Measurements from ENCODE around the gene ITGB8.

GRCh38 chr7:20320322-20320721, 10.4 kb upstream of the ITGB8 start:
- TF ChIP-seq, protein P1, sequence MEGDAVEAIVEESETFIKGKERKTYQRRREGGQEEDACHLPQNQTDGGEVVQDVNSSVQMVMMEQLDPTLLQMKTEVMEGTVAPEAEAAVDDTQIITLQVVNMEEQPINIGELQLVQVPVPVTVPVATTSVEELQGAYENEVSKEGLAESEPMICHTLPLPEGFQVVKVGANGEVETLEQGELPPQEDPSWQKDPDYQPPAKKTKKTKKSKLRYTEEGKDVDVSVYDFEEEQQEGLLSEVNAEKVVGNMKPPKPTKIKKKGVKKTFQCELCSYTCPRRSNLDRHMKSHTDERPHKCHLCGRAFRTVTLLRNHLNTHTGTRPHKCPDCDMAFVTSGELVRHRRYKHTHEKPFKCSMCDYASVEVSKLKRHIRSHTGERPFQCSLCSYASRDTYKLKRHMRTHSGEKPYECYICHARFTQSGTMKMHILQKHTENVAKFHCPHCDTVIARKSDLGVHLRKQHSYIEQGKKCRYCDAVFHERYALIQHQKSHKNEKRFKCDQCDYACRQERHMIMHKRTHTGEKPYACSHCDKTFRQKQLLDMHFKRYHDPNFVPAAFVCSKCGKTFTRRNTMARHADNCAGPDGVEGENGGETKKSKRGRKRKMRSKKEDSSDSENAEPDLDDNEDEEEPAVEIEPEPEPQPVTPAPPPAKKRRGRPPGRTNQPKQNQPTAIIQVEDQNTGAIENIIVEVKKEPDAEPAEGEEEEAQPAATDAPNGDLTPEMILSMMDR (IDR thresholded peaks at IDR 0.05), result no peak
- TF ChIP-seq POLR2AphosphoS5 (IDR thresholded peaks at IDR 0.05), result no peak
- no peak for TF ChIP-seq POLR2A (IDR thresholded peaks at IDR 0.05)
- no peak for TF ChIP-seq EP300 (IDR thresholded peaks at IDR 0.05)

Measured in upper lobe of left lung (tissue), 4 donors.